Measurements from ENCODE around the gene GAS2.

The GAS2 gene

GRCh38 chr11:22730319-22730718 lies 63.9 kb downstream of the GAS2 start:
- DNase-seq, result no peak

- no peak for DNase-seq
Observed at GRCh38 chr11:22732588-22732987, 66.2 kb downstream of the GAS2 start.

GRCh38 chr11:22733475-22734248 lies 67.3 kb downstream of the GAS2 start:
- DNase-seq, result no peak

GRCh38 chr11:22734628-22735345 lies 68.4 kb downstream of the GAS2 start:
- no peak for DNase-seq

- no peak for DNase-seq
Observed at GRCh38 chr11:22742157-22742613, 75.8 kb downstream of the GAS2 start.

- DNase-seq, result peak; percentile 73 to 82
Observed at GRCh38 chr11:22749536-22749935, 83.1 kb downstream of the GAS2 start.

GRCh38 chr11:22752908-22753310 lies 86.5 kb downstream of the GAS2 start:
- DNase-seq, result peak; percentile 57 to 65

GRCh38 chr11:22753416-22753815 lies 87.0 kb downstream of the GAS2 start:
- DNase-seq, result no peak

GRCh38 chr11:22761066-22761465 lies 94.7 kb downstream of the GAS2 start:
- DNase-seq, result no peak

GRCh38 chr11:22763166-22763565 lies 96.8 kb downstream of the GAS2 start:
- no peak for DNase-seq

GRCh38 chr11:22764735-22765134 lies 98.3 kb downstream of the GAS2 start:
- no peak for DNase-seq

- DNase-seq, result no peak
Observed at GRCh38 chr11:22768281-22768680, 101.9 kb downstream of the GAS2 start.

GRCh38 chr11:22769081-22769480 lies 102.7 kb downstream of the GAS2 start:
- no peak for DNase-seq

- no peak for DNase-seq
Observed at GRCh38 chr11:22774716-22775115, 108.3 kb downstream of the GAS2 start.

- no peak for DNase-seq
Observed at GRCh38 chr11:22775248-22775647, 108.8 kb downstream of the GAS2 start.

- no peak for DNase-seq
Observed at GRCh38 chr11:22778642-22779041, 112.2 kb downstream of the GAS2 start.

GRCh38 chr11:22779850-22780249 lies 113.4 kb downstream of the GAS2 start:
- no peak for DNase-seq

- no peak for DNase-seq
Observed at GRCh38 chr11:22780952-22781593, 114.7 kb downstream of the GAS2 start.

GRCh38 chr11:22785251-22785650 lies 118.8 kb downstream of the GAS2 start:
- no peak for DNase-seq

GRCh38 chr11:22786475-22786874 lies 120.1 kb downstream of the GAS2 start:
- no peak for DNase-seq

- DNase-seq, result no peak
Observed at GRCh38 chr11:22787055-22787454, 120.6 kb downstream of the GAS2 start.

- DNase-seq, result peak; percentile 15 to 24
Observed at GRCh38 chr11:22787551-22788162, 121.2 kb downstream of the GAS2 start.

- no peak for DNase-seq
Observed at GRCh38 chr11:22792497-22792896, 126.1 kb downstream of the GAS2 start.
